Epithelial cell of esophagus (primary cell): ENCODE results near the gene GPNMB.
"Not testable (repeated sequence)": the region's sequence is repeated elsewhere in the genome, so short reads cannot be mapped to it uniquely, and the experiment has no call there.

Source experiments
- DNase-seq: peaks from one replicate; pipeline ENCODE4 v3.0.0; 2010; ENCODE audit warnings: low read depth
- H3K4me3 ChIP-seq: 2 replicates; pipeline ENCODE4 v1.5.1; 2011; ENCODE audit warnings: mild to moderate bottlenecking, low read length, control low read depth
- CTCF ChIP-seq: IDR thresholded peaks from 2 replicates; pipeline ENCODE4 v1.5.1; 2011; ENCODE audit warnings: low read depth, mild to moderate bottlenecking, low read length, control low read depth, inconsistent platforms; ENCODE audit not compliant: insufficient read depth; ENCODE audit errors: missing control alignments

The GPNMB gene

GRCh38 chr7:23308754-23309153, 62.2 kb downstream of the GPNMB start:
- TF ChIP-seq CTCF: no peak
- H3K4me3 ChIP-seq: no peak overlapping the region
- DNase-seq: no peak

GRCh38 chr7:23312141-23312540, 65.6 kb downstream of the GPNMB start:
- not testable (repeated sequence) for DNase-seq, H3K4me3 ChIP-seq

GRCh38 chr7:23315366-23315765, 68.8 kb downstream of the GPNMB start:
- no peak for TF ChIP-seq CTCF
- H3K4me3 ChIP-seq: no peak overlapping the region
- DNase-seq: peak; percentile 71
